Fibroblast of lung (primary cell): ENCODE results near the gene FAM53B. TPM values are rescaled to one million over a fixed set of nuclear protein-coding genes. Genes with fewer than 3 reads are reported as not detected.

ENCODE experiments used
- DNase-seq, 2 donors: peaks; one replicate each; pipeline versions ENCODE4 v3.0.0 to v3.0.0-alpha.2; 2010; ENCODE audit warnings: low read depth in 2 of 2
- H2AFZ ChIP-seq: 2 replicates; pipeline ENCODE4 v1.5.1; 2012; ENCODE audit warnings: low read length, control low read depth, inconsistent platforms
- H3K27ac ChIP-seq: 2 replicates; pipeline ENCODE4 v1.5.1; 2011; ENCODE audit warnings: low read length, control low read depth; ENCODE audit not compliant: insufficient read depth
- H3K27me3 ChIP-seq: 2 replicates; pipeline ENCODE4 v1.5.1; 2011; ENCODE audit warnings: mild to moderate bottlenecking, low read length; ENCODE audit not compliant: control insufficient read depth, insufficient read depth
- H3K36me3 ChIP-seq: 2 replicates; pipeline ENCODE4 v1.5.1; 2011; ENCODE audit warnings: low read length; ENCODE audit not compliant: control insufficient read depth, insufficient read depth
- H3K4me1 ChIP-seq: 2 replicates; pipeline ENCODE4 v1.5.1; 2011; ENCODE audit warnings: low read length; ENCODE audit not compliant: control insufficient read depth, insufficient read depth; ENCODE audit errors: extremely low read depth
- H3K4me2 ChIP-seq: 2 replicates; pipeline ENCODE4 v1.5.1; 2011; ENCODE audit warnings: low read length, control low read depth; ENCODE audit not compliant: insufficient read depth; ENCODE audit errors: extremely low read depth
- H3K4me3 ChIP-seq, 4 experiments: fragments of 200-600 bp in 1 of 4; sonication (generic) in 1 of 4; replicated peaks in 1 of 4; 2 replicates each; pipeline ENCODE4 v1.5.1; 2011 to 2016; ENCODE audit warnings: low read length in 4 of 4, low read depth in 3 of 4, mild to moderate bottlenecking in 3 of 4, control low read depth in 2 of 4, inconsistent platforms in 1 of 4, mixed read lengths in 1 of 4; ENCODE audit not compliant: insufficient read depth in 1 of 4; ENCODE audit errors: control extremely low read depth in 1 of 4
- H3K79me2 ChIP-seq: 2 replicates; pipeline ENCODE4 v1.5.1; 2012; ENCODE audit warnings: mild to moderate bottlenecking, low read length, inconsistent platforms; ENCODE audit not compliant: control insufficient read depth, insufficient read depth
- H3K9ac ChIP-seq: 2 replicates; pipeline ENCODE4 v1.5.1; 2011; ENCODE audit warnings: mild to moderate bottlenecking, low read length, control low read depth; ENCODE audit not compliant: insufficient read depth
- H3K9me3 ChIP-seq: 2 replicates; pipeline ENCODE4 v1.5.1; 2012; ENCODE audit warnings: low read depth, low read length; ENCODE audit not compliant: control insufficient read depth, insufficient read depth
- H4K20me1 ChIP-seq: 2 replicates; pipeline ENCODE4 v1.5.1; 2011; ENCODE audit warnings: low read length; ENCODE audit not compliant: control insufficient read depth, insufficient read depth; ENCODE audit errors: extremely low read depth
- EZH2 ChIP-seq: IDR thresholded peaks from 2 replicates; pipeline ENCODE4 v1.5.1; 2012; ENCODE audit warnings: low read length, control low read depth, mild to moderate bottlenecking; ENCODE audit errors: missing control alignments
- polyA plus RNA-seq, 2 donors: library from polyadenylated mRNA; depleted of rRNA in 1 of 2; stranded (reverse) in 1 of 2; unstranded in 1 of 2; fragments of >200 nt; gene quantifications; 2 replicates each; pipeline ENCODE4 v1.2.1, GENCODE V29; 2011 to 2012; ENCODE audit warnings: missing spikeins in 1 of 2
- total RNA-seq: library from RNA; depleted of rRNA; stranded (reverse); fragments of >200 nt; gene quantifications from 2 replicates; pipeline ENCODE4 v1.2.1, GENCODE V29; 2014
- TF ChIP-seq, protein P1 (sequence below), 2 donors: IDR thresholded peaks in 1 of 2; conservative IDR thresholded peaks in 1 of 2; 1 replicate in 1 of 2; 2 replicates in 1 of 2; pipeline ENCODE4 v1.5.1; 2011 to 2012; ENCODE audit warnings: low read length in 2 of 2, control low read depth in 1 of 2, inconsistent platforms in 1 of 2, low read depth in 1 of 2, mild to moderate bottlenecking in 1 of 2

Gene FAM53B
- total and polyA plus RNA-seq, 2 donors (not counting 1 experiment from before 2014, with no cell fraction given): 2.2 to 11.7 TPM

DNA sequence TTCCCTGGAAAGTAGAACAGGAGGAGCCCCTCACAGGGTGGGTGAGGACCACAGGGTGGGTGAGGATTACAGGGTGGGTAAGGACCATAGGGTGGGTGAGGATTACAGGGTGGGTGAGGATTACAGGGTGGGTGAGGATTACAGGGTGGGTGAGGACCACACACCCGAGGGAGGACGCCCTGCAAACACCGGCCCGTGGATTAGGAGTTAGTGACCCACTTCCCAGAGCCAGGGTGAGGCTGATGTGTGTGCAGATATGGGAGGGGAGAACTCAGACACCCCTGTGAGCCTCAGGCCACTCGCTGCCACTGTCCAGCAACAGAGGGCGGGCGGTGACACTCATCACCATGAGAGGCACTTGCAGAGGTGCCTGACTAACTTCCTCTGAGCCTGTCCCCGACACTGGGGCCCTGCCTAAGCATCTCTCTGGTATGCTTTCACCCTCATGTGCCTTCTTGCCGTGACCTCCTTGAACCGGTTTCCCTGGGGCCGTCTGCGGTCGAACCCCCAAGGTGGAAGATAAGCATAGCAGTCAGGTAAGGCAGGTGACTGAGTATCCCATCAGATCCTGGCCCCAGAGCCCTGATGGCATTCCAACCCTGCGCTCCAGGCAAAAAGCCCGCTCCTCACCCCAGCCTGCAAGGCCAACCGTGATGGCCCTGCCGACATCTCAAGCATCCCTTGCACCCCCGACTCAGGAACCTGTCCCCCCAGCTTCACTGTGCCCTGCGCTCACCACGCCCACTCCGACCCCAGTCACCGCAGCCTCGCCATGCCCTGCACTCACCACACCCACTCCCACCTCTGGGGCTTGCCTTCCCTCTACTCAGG lies 74.1 kb downstream of the FAM53B start:
- Histone ChIP-seq H2AFZ (no peak overlapping the region), H4K20me1 (no peaks in the 10 kb centered on the region), H3K9me3 (no peaks in the 10 kb centered on the region), H3K36me3 (no peaks in the 10 kb centered on the region), H3K27me3 (no peaks in the 10 kb centered on the region), H3K4me1 (no peaks in the 10 kb centered on the region), H3K79me2 (no peaks in the 10 kb centered on the region), H3K9ac (no peak overlapping the region), H3K4me3 (no peak overlapping the region), H3K27ac (no peak overlapping the region), H3K4me2 (no peak overlapping the region)
- TF ChIP-seq EZH2: no peak
- TF ChIP-seq, protein P1, sequence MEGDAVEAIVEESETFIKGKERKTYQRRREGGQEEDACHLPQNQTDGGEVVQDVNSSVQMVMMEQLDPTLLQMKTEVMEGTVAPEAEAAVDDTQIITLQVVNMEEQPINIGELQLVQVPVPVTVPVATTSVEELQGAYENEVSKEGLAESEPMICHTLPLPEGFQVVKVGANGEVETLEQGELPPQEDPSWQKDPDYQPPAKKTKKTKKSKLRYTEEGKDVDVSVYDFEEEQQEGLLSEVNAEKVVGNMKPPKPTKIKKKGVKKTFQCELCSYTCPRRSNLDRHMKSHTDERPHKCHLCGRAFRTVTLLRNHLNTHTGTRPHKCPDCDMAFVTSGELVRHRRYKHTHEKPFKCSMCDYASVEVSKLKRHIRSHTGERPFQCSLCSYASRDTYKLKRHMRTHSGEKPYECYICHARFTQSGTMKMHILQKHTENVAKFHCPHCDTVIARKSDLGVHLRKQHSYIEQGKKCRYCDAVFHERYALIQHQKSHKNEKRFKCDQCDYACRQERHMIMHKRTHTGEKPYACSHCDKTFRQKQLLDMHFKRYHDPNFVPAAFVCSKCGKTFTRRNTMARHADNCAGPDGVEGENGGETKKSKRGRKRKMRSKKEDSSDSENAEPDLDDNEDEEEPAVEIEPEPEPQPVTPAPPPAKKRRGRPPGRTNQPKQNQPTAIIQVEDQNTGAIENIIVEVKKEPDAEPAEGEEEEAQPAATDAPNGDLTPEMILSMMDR (conservative IDR thresholded peaks at IDR 0.05 in 1 of 2, IDR thresholded peaks at IDR 0.05 in 1 of 2; ENCODE audit: low read depth in 1 of 2, low read length in 2 of 2): no peak
- DNase-seq: no peak

DNA sequence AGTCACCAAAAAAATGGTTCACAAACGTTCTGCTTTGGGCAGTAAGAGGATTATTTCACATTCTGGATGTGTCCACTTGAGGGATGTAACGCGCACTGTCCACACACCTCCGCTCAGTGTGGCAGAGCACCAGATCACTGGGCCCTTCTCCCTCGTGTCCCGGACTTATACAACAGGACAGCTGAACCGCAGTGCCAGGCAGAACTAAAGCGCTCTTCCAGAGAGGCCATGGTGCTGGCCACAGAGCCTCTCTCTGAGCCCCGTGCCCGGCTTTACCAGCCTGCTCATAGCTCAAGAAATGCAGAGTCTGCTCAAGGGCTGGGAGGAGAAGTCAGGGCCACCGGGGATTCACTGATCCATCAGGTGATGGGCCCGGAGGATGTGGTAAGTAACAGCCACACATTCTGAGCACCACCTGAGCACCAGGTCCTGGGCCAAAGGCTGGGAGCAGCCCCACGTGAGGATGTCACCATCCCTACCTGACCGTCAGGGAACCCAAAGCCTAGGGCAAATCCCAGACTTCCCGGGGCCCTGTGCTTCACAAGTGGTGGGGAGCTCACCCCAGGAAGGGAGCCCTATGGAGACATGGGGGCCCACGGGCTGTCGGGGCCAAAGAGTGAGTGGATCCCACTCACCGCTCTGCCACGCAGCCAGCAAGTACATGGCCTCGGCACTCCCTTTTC lies 74.9 kb downstream of the FAM53B start:
- no peak for DNase-seq
- Histone ChIP-seq H2AFZ (no peak overlapping the region), H3K9me3 (no peaks in the 10 kb centered on the region), H3K4me2 (no peak overlapping the region), H3K36me3 (no peaks in the 10 kb centered on the region), H3K27ac (no peak overlapping the region), H3K27me3 (no peaks in the 10 kb centered on the region), H3K79me2 (no peaks in the 10 kb centered on the region), H4K20me1 (no peaks in the 10 kb centered on the region), H3K9ac (no peak overlapping the region), H3K4me3 (no peak overlapping the region), H3K4me1 (no peaks in the 10 kb centered on the region)
- TF ChIP-seq EZH2: no peak
- TF ChIP-seq, protein P1 (conservative IDR thresholded peaks at IDR 0.05 in 1 of 2, IDR thresholded peaks at IDR 0.05 in 1 of 2; ENCODE audit: low read depth in 1 of 2, low read length in 2 of 2): no peak

DNA sequence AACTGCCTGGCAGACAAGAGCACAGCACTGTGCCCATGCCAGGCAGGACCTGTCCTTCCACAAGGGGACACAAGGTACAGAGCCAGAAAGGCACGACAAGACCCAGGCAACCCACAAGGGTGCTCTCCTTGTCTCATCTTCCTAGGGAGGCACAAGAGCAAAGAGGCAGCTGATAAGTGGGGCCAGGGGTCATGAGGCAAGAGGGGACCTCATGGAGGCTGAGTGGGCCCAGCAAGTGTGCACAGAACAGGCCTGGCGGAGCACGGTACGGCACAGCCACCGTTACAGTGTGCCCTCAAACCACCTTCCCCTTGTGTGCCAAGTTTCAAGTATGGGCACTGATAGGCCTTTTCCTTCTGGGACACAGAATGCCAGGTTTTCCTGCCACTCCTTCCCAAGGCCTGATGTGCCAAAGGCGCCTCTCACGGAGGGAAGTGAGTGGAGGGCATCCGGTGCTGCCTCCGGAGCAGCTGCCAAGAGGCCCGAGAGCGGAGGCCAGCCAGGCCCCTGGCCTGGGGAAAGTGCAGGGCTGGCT lies 75.6 kb downstream of the FAM53B start:
- no peak overlapping the region for H3K9ac ChIP-seq
- H3K9me3 ChIP-seq: no peaks in the 10 kb centered on the region
- no peak overlapping the region for H3K27ac ChIP-seq
- no peak overlapping the region for H3K4me3 ChIP-seq
- no peaks in the 10 kb centered on the region for H4K20me1 ChIP-seq
- no peak for TF ChIP-seq EZH2
- TF ChIP-seq, protein P1 (conservative IDR thresholded peaks at IDR 0.05 in 1 of 2, IDR thresholded peaks at IDR 0.05 in 1 of 2; ENCODE audit: low read depth in 1 of 2, low read length in 2 of 2): no peak
- H3K4me2 ChIP-seq: no peak overlapping the region
- no peaks in the 10 kb centered on the region for H3K36me3 ChIP-seq
- no peak for DNase-seq
- no peaks in the 10 kb centered on the region for H3K27me3 ChIP-seq
- no peaks in the 10 kb centered on the region for H3K4me1 ChIP-seq
- H3K79me2 ChIP-seq: no peaks in the 10 kb centered on the region
- H2AFZ ChIP-seq: no peak overlapping the region
